HepG2 (cell line): ENCODE measurements around the gene ABCB6. TPM values are rescaled to one million over a fixed set of nuclear protein-coding genes. Genes with fewer than 3 reads are reported as not detected.

ENCODE experiments used
- ASH2L ChIP-seq: fragments of 300-600, 200-600 bp; sonication (generic); IDR thresholded peaks from 2 replicates; pipeline ENCODE4 v1.7.0; 2017; ENCODE audit warnings: low read depth, mild to moderate bottlenecking, moderate library complexity, mixed read lengths, low read length; ENCODE audit not compliant: insufficient read length
- BHLHE40 ChIP-seq: IDR thresholded peaks from 2 replicates; pipeline ENCODE4 v1.6.1; 2011; ENCODE audit warnings: low read length, improper control_type of control experiment
- DZIP1 ChIP-seq: sonication (generic); formaldehyde crosslinking; IDR thresholded peaks from 2 replicates; pipeline ENCODE4 v1.5.0; 2020; ENCODE audit warnings: mild to moderate bottlenecking, missing genetic modification reagents
- ISL2 ChIP-seq: sonication (generic); formaldehyde crosslinking; IDR thresholded peaks from 2 replicates; pipeline ENCODE4 v1.5.0; 2020; ENCODE audit warnings: missing genetic modification reagents
- ISX ChIP-seq: sonication (generic); formaldehyde crosslinking; conservative IDR thresholded peaks from 2 replicates; pipeline ENCODE4 v1.5.0; 2020; ENCODE audit warnings: missing genetic modification reagents
- LRRFIP1 ChIP-seq: sonication (generic); formaldehyde crosslinking; conservative IDR thresholded peaks from 2 replicates; pipeline ENCODE4 v1.4.0; 2020; ENCODE audit warnings: missing genetic modification reagents
- PRDM4 ChIP-seq: sonication (generic); formaldehyde crosslinking; IDR thresholded peaks from 2 replicates; pipeline ENCODE4 v1.9.0; 2021; ENCODE audit warnings: missing genetic modification reagents, borderline replicate concordance
- TEF ChIP-seq: sonication (generic); formaldehyde crosslinking; IDR thresholded peaks from 2 replicates; pipeline ENCODE4 v1.5.0; 2020; ENCODE audit warnings: missing genetic modification reagents
- TFDP2 ChIP-seq: sonication (generic); formaldehyde crosslinking; IDR thresholded peaks from 2 replicates; pipeline ENCODE4 v1.4.0; 2020; ENCODE audit warnings: missing genetic modification reagents
- TMF1 ChIP-seq: sonication (generic); formaldehyde crosslinking; IDR thresholded peaks from 2 replicates; pipeline ENCODE4 v1.8.1; 2022; ENCODE audit warnings: low read depth, missing genetic modification reagents
- TP53 ChIP-seq: sonication (generic); formaldehyde crosslinking; conservative IDR thresholded peaks from 2 replicates; pipeline ENCODE4 v1.4.0; 2020; ENCODE audit warnings: missing genetic modification reagents
- XRCC5 ChIP-seq: fragments of 200-400 bp; formaldehyde crosslinking; optimal IDR thresholded peaks from 2 replicates; pipeline ENCODE3; 2017; ENCODE audit warnings: mild to moderate bottlenecking, low read length
- ZBTB44 ChIP-seq: sonication (generic); formaldehyde crosslinking; IDR thresholded peaks from 2 replicates; pipeline ENCODE4 v1.4.0; 2020; ENCODE audit warnings: missing genetic modification reagents
- ZNF460 ChIP-seq: sonication (generic); formaldehyde crosslinking; IDR thresholded peaks from 2 replicates; pipeline ENCODE4 v1.5.1; 2020; ENCODE audit warnings: missing genetic modification reagents, mild to moderate bottlenecking, borderline replicate concordance
- ZNF598 ChIP-seq: sonication (generic); formaldehyde crosslinking; IDR thresholded peaks from 2 replicates; pipeline ENCODE4 v1.5.1; 2020; ENCODE audit warnings: mild to moderate bottlenecking, missing genetic modification reagents, borderline replicate concordance
- ZNF850 ChIP-seq: sonication (generic); formaldehyde crosslinking; conservative IDR thresholded peaks from 2 replicates; pipeline ENCODE4 v1.9.0; 2021; ENCODE audit warnings: mild to moderate bottlenecking, missing genetic modification reagents
- polyA plus RNA-seq, 8 experiments: library from polyadenylated mRNA; depleted of rRNA in 3 of 8; stranded (reverse) in 7 of 8; unstranded in 1 of 8; fragments of >200 nt; fragmentation: Illumina TruSeq in 4 of 8; extraction: Trizol in 4 of 8; gene quantifications; 2 replicates each; pipeline versions ENCODE4 v1.2.1 to v1.2.3, GENCODE V29; 2011 to 2016; ENCODE audit warnings: low read depth in 4 of 8, missing spikeins in 1 of 8, mixed read lengths in 1 of 8; ENCODE audit not compliant: insufficient read depth in 1 of 8
- total RNA-seq, 5 experiments: library from RNA; depleted of rRNA; stranded (reverse); fragments of >200 nt; fragmentation: Illumina TruSeq; extraction: Trizol; gene quantifications; 2 replicates each; pipeline ENCODE4 v1.2.3, GENCODE V29; 2016; ENCODE audit warnings: low read depth in 1 of 5

Gene ABCB6
- total and polyA plus RNA-seq, 2 of the 13 experiments (the other 11 are each of a cell fraction or from before 2014, with no cell fraction given): 91.1 to 137 TPM

GRCh38 chr2:219160186-219161017 is 58.4 kb downstream of the ABCB6 start, which contains the start of gene NHEJ1 (continued):
- TF ChIP-seq TFDP2: no peak; the same call in none of the 2 replicates
- no peak; the same call in 1 of the 2 replicates for TF ChIP-seq ZBTB44
- TF ChIP-seq ISL2: peak; percentile 67; the same call in 1 of the 2 replicates
- peak; percentile 93 for TF ChIP-seq ZNF598 (CRISPR knock-in tag)
- no peak for TF ChIP-seq PRDM4 (CRISPR knock-in tag)
- TF ChIP-seq LRRFIP1 (CRISPR knock-in tag): no peak
- peak; percentile 13; the same call in 1 of the 2 replicates for TF ChIP-seq BHLHE40
- TF ChIP-seq XRCC5: peak; percentile 65
- no peak for TF ChIP-seq ZNF850 (CRISPR knock-in tag)
- peak; percentile 81 for TF ChIP-seq TP53 (CRISPR knock-in tag)
- TF ChIP-seq DZIP1 (CRISPR knock-in tag): 0 out of 2 replicates have a peak, but pooled peaks have one; percentile 65
- TF ChIP-seq TEF (CRISPR knock-in tag): 0 out of 2 replicates have a peak, but pooled peaks have one; percentile 57
- TF ChIP-seq TMF1 (CRISPR knock-in tag): peak; percentile 93
- TF ChIP-seq ASH2L: peak; percentile 92
- TF ChIP-seq ISX (CRISPR knock-in tag): 0 out of 2 replicates have a peak, but pooled peaks have one; percentile 44
- no peak for TF ChIP-seq ZNF460 (CRISPR knock-in tag)
